OCI-LY1 (cell line): ENCODE data around the gene ZC4H2.
A peak's percentile ranks its signal among the peaks of the same experiment; 100 is the strongest.

Source experiments
- H2AFZ ChIP-seq: fragments of 200-600 bp; sonication (generic), shearing (Covaris generic); 2 replicates; pipeline ENCODE4 v1.6.0; 2014; ENCODE audit warnings: antibody characterized with exemption, mild to moderate bottlenecking, low read length
- H3F3A ChIP-seq: fragments of 200-600 bp; sonication (generic), shearing (Covaris generic); 2 replicates; pipeline ENCODE4 v1.6.0; 2014; ENCODE audit warnings: mild to moderate bottlenecking, antibody characterized with exemption, low read length, moderate library complexity; ENCODE audit not compliant: insufficient read depth
- H3K27ac ChIP-seq: fragments of 200-600 bp; sonication (generic); 2 replicates; pipeline ENCODE4 v1.5.1; 2014; ENCODE audit warnings: low read length, mixed run types, mild to moderate bottlenecking, low read depth; ENCODE audit not compliant: poor library complexity, severe bottlenecking
- H3K27me3 ChIP-seq: fragments of 200-600 bp; sonication (generic); 2 replicates; pipeline ENCODE4 v1.6.0; 2014; ENCODE audit warnings: antibody characterized with exemption, mild to moderate bottlenecking, low read length, moderate library complexity; ENCODE audit not compliant: insufficient read depth
- H3K36me3 ChIP-seq: fragments of 200-600 bp; sonication (generic); 2 replicates; pipeline ENCODE4 v1.6.1; 2014; ENCODE audit warnings: mild to moderate bottlenecking, antibody characterized with exemption, low read length, moderate library complexity, mixed read lengths; ENCODE audit not compliant: insufficient read depth
- H3K4me1 ChIP-seq: fragments of 200-600 bp; sonication (generic); 2 replicates; pipeline ENCODE4 v1.5.1; 2014; ENCODE audit warnings: mild to moderate bottlenecking, low read length, moderate library complexity; ENCODE audit not compliant: insufficient read depth, severe bottlenecking
- H3K4me2 ChIP-seq: fragments of 200-600 bp; sonication (generic), shearing (Covaris generic); 2 replicates; pipeline ENCODE4 v1.6.1; 2014; ENCODE audit warnings: low read length
- H3K4me3 ChIP-seq: fragments of 200-600 bp; sonication (generic); 2 replicates; pipeline ENCODE4 v1.5.1; 2014; ENCODE audit warnings: low read length, low read depth, mild to moderate bottlenecking, mixed read lengths; ENCODE audit not compliant: poor library complexity, severe bottlenecking
- H3K79me2 ChIP-seq: fragments of 200-600 bp; shearing (Covaris generic); 2 replicates; pipeline ENCODE4 v1.6.1; 2016; ENCODE audit warnings: mixed run types, low read length, mixed read lengths; ENCODE audit not compliant: insufficient read depth
- H3K9ac ChIP-seq: fragments of 200-600 bp; sonication (generic), shearing (Covaris generic); 2 replicates; pipeline ENCODE4 v1.6.1; 2014; ENCODE audit warnings: mild to moderate bottlenecking, low read length, mixed read lengths
- H3K9me2 ChIP-seq: fragments of 200-600 bp; sonication (generic), shearing (Covaris generic); 2 replicates; pipeline ENCODE4 v1.6.1; 2014; ENCODE audit warnings: low read depth, mild to moderate bottlenecking, low read length, mixed read lengths
- H3K9me3 ChIP-seq: fragments of 200-600 bp; shearing (Covaris generic); 2 replicates; pipeline ENCODE4 v1.6.1; 2014; ENCODE audit warnings: low read length, mixed read lengths
- H4K20me1 ChIP-seq: fragments of 200-600 bp; sonication (generic), shearing (Covaris generic); 2 replicates; pipeline ENCODE4 v1.6.0; 2016; ENCODE audit warnings: mild to moderate bottlenecking, low read length; ENCODE audit not compliant: insufficient read depth
- CTCF ChIP-seq: fragments of 200-600 bp; sonication (generic), shearing (Covaris generic); IDR thresholded peaks from 2 replicates; pipeline ENCODE4 v1.5.1; 2017; ENCODE audit warnings: mild to moderate bottlenecking, antibody characterized with exemption, low read length, moderate library complexity, mixed read lengths
- EZH2 ChIP-seq: fragments of 200-600 bp; sonication (generic), shearing (Covaris generic); IDR thresholded peaks from 2 replicates; pipeline ENCODE4 v1.8.0; 2017; ENCODE audit warnings: borderline replicate concordance, mixed run types, mild to moderate bottlenecking, antibody characterized with exemption, low read length, moderate library complexity, mixed read lengths

Gene ZC4H2

GRCh38 chrX:64977830-64978229, 1.6 kb upstream of the ZC4H2 start:
- Histone ChIP-seq H3K4me2 (no peak overlapping the region), H3K4me3 (no peak overlapping the region), H3K36me3 (no peaks in the 10 kb centered on the region), H2AFZ (no peak overlapping the region), H3K4me1 (peaks cover 10% of the 10 kb centered on the region), H3K27me3 (no peaks in the 10 kb centered on the region), H3K9me2 (no peaks in the 10 kb centered on the region), H3K9me3 (no peaks in the 10 kb centered on the region), H3K79me2 (no peaks in the 10 kb centered on the region), H3F3A (no peaks in the 10 kb centered on the region), H4K20me1 (no peaks in the 10 kb centered on the region), H3K9ac (no peak overlapping the region), H3K27ac (no peak overlapping the region)
- no peak for TF ChIP-seq EZH2
- TF ChIP-seq CTCF, result no peak

DNA sequence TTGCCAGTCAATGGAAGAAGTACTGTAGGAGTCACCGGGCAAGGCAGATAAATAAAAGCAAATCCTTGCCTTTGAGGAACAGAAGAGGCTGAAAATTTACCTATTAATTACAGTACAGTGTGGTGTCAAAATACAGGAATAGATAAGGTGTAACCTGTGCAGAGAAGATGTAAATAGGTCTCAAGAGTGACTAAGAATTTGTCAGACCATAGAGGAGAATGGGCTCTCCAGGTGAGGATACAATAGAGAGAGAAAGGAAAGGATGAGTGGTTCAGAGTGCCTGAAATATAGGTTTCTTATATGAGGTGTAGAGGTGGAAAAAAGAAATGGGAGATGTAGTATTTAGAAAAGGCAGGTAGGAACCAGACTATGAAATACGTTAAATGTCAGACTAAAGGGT, 801 bp upstream of the ZC4H2 start:
- no peak overlapping the region for H3K4me2 ChIP-seq
- H3K9me2 ChIP-seq, result no peaks in the 10 kb centered on the region
- no peaks in the 10 kb centered on the region for H3F3A ChIP-seq
- no peak overlapping the region for H3K9ac ChIP-seq
- H3K36me3 ChIP-seq, result no peaks in the 10 kb centered on the region
- no peaks in the 10 kb centered on the region for H3K27me3 ChIP-seq
- H3K79me2 ChIP-seq, result no peaks in the 10 kb centered on the region
- H4K20me1 ChIP-seq, result no peaks in the 10 kb centered on the region
- no peak overlapping the region for H3K4me3 ChIP-seq
- H2AFZ ChIP-seq, result no peak overlapping the region
- H3K4me1 ChIP-seq, result peaks cover 10% of the 10 kb centered on the region
- no peak overlapping the region for H3K27ac ChIP-seq
- no peaks in the 10 kb centered on the region for H3K9me3 ChIP-seq
- TF ChIP-seq EZH2, result no peak

DNA sequence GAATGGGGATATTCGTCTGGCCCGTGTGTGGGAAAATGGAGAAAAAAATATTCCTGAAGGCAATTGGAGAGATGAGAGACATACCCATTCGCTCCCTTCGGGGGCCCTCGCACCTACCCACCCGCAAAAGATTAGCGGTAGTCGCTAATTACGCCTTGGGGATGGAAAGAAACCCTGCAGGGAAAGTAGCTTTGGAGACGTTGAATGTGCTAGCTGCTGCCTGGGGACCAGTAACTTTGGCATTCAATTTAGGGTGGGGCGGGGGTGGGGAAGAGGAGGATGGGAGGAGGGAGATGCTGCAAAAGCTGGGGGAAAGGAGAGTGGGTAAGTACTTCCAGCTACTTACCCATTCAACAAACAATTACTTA, 407 bp upstream of the ZC4H2 start:
- H2AFZ ChIP-seq, result 0 out of 2 replicates have a peak overlapping the region, but pooled peaks have one; percentile 75
- no peak for TF ChIP-seq EZH2
- no peak for TF ChIP-seq CTCF
- no peaks in the 10 kb centered on the region for H3K27me3 ChIP-seq
- no peaks in the 10 kb centered on the region for H4K20me1 ChIP-seq
- peak overlapping the region; percentile 47; the same call in 1 of the 2 replicates for H3K9ac ChIP-seq
- H3K4me1 ChIP-seq, result peaks cover 10% of the 10 kb centered on the region
- no peaks in the 10 kb centered on the region for H3K9me3 ChIP-seq
- H3K27ac ChIP-seq, result no peak overlapping the region
- H3K36me3 ChIP-seq, result no peaks in the 10 kb centered on the region
- H3K4me2 ChIP-seq, result peak overlapping the region; percentile 92
- H3F3A ChIP-seq, result no peaks in the 10 kb centered on the region
- H3K79me2 ChIP-seq, result no peaks in the 10 kb centered on the region
- no peaks in the 10 kb centered on the region for H3K9me2 ChIP-seq
- peak overlapping the region; percentile 88 for H3K4me3 ChIP-seq

GRCh38 chrX:64975491-64975890, 759 bp downstream of the ZC4H2 start:
- no peaks in the 10 kb centered on the region for H3K79me2 ChIP-seq
- H3K4me3 ChIP-seq, result peak overlapping the region; percentile 88
- no peak for TF ChIP-seq CTCF
- TF ChIP-seq EZH2, result no peak
- peak overlapping the region; percentile 72 for H3K9ac ChIP-seq
- no peaks in the 10 kb centered on the region for H3F3A ChIP-seq
- H3K27ac ChIP-seq, result no peak overlapping the region
- no peaks in the 10 kb centered on the region for H3K36me3 ChIP-seq
- H2AFZ ChIP-seq, result peak overlapping the region; percentile 96
- no peaks in the 10 kb centered on the region for H4K20me1 ChIP-seq
- H3K4me2 ChIP-seq, result peak overlapping the region; percentile 92
- no peaks in the 10 kb centered on the region for H3K9me2 ChIP-seq
- H3K27me3 ChIP-seq, result no peaks in the 10 kb centered on the region
- H3K9me3 ChIP-seq, result no peaks in the 10 kb centered on the region
- peaks cover 10% of the 10 kb centered on the region for H3K4me1 ChIP-seq
